Mesodermal cell (in vitro differentiated cells): ENCODE data around the gene ARL4C.

ENCODE experiments used
- H3K27ac ChIP-seq: 2 replicates; pipeline ENCODE4 v1.7.0; 2013; ENCODE audit warnings: mild to moderate bottlenecking, low read depth, low read length, moderate library complexity; ENCODE audit not compliant: severe bottlenecking
- H3K36me3 ChIP-seq: 2 replicates; pipeline ENCODE4 v1.7.1; 2013; ENCODE audit warnings: mild to moderate bottlenecking, low read length, moderate library complexity; ENCODE audit not compliant: control insufficient read depth, insufficient read depth
- H3K4me1 ChIP-seq: one replicate; pipeline ENCODE4 v1.7.1; 2013; ENCODE audit warnings: mild to moderate bottlenecking, low read length; ENCODE audit not compliant: insufficient read depth, control insufficient read depth, poor library complexity, severe bottlenecking
- H3K4me3 ChIP-seq: 2 replicates; pipeline ENCODE4 v1.7.0; 2013; ENCODE audit warnings: low read length, control low read depth, mild to moderate bottlenecking; ENCODE audit not compliant: insufficient read depth, poor library complexity, severe bottlenecking; ENCODE audit errors: extremely low read depth
- H3K9me3 ChIP-seq: 2 replicates; pipeline ENCODE4 v1.7.1; 2013; ENCODE audit warnings: mild to moderate bottlenecking, low read length, moderate library complexity; ENCODE audit not compliant: control insufficient read depth
- WGBS, 2 experiments: methylation state at CpG; one replicate each; pipeline ENCODE4 v1.1.5; 2013; ENCODE audit warnings: missing lambda C conversion rate in 2 of 2; ENCODE audit not compliant: insufficient coverage in 2 of 2; 5-methylcytosine and 5-hydroxymethylcytosine counted together

ARL4C gene

GRCh38 chr2:234469972-234470371, 26.9 kb downstream of the ARL4C start:
- Histone ChIP-seq H3K27ac (no peak overlapping the region), H3K36me3 (no peaks in the 10 kb centered on the region), H3K4me3 (no peak overlapping the region), H3K9me3 (peaks cover 4% of the 10 kb centered on the region), H3K4me1 (no peaks in the 10 kb centered on the region)
- WGBS, 2 experiments: 89 to 92% methylated on average over 2 to 4 of the region's 4 CpGs

GRCh38 chr2:234469251-234469845, 27.5 kb downstream of the ARL4C start:
- 87 to 92% methylated on average over 2 to 3 of the region's 7 CpGs for WGBS, 2 experiments
- Histone ChIP-seq H3K4me1 (no peaks in the 10 kb centered on the region), H3K4me3 (no peak overlapping the region), H3K36me3 (no peaks in the 10 kb centered on the region), H3K27ac (no peak overlapping the region), H3K9me3 (peaks cover 4% of the 10 kb centered on the region)

GRCh38 chr2:234468503-234468902, 28.4 kb downstream of the ARL4C start:
- H3K27ac ChIP-seq: no peak overlapping the region
- 91 to 97% methylated on average over 4 to 5 of the region's 5 CpGs for WGBS, 2 experiments

GRCh38 chr2:234467289-234467688, 29.6 kb downstream of the ARL4C start:
- Histone ChIP-seq H3K27ac (no peak overlapping the region), H3K36me3 (no peaks in the 10 kb centered on the region), H3K4me3 (no peak overlapping the region), H3K4me1 (no peaks in the 10 kb centered on the region), H3K9me3 (peaks cover 4% of the 10 kb centered on the region)
- WGBS, 2 experiments: 86 to 96% methylated on average over 4 of the region's 4 CpGs

More at GRCh38 chr2:234468503-234468902, 28.4 kb downstream of the ARL4C start:
- H3K9me3 ChIP-seq: peaks cover 4% of the 10 kb centered on the region
- H3K36me3 ChIP-seq: no peaks in the 10 kb centered on the region
- no peaks in the 10 kb centered on the region for H3K4me1 ChIP-seq
- no peak overlapping the region for H3K4me3 ChIP-seq

- Histone ChIP-seq H3K27ac (no peak overlapping the region), H3K4me3 (no peak overlapping the region), H3K4me1 (no peaks in the 10 kb centered on the region), H3K9me3 (peaks cover 4% of the 10 kb centered on the region), H3K36me3 (no peaks in the 10 kb centered on the region)
- 91 to 93% methylated on average over 4 to 5 of the region's 9 CpGs for WGBS, 2 experiments
Measured at GRCh38 chr2:234464291-234464645, 32.6 kb downstream of the ARL4C start.

- Histone ChIP-seq H3K4me1 (no peaks in the 10 kb centered on the region), H3K36me3 (no peaks in the 10 kb centered on the region), H3K9me3 (peaks cover 4% of the 10 kb centered on the region), H3K4me3 (no peak overlapping the region), H3K27ac (no peak overlapping the region)
- 95 to 96% methylated on average over 13 to 15 of the region's 17 CpGs for WGBS, 2 experiments
Measured at GRCh38 chr2:234463626-234464290, 33.1 kb downstream of the ARL4C start.

GRCh38 chr2:234462218-234462992, 34.5 kb downstream of the ARL4C start:
- H3K4me3 ChIP-seq: no peak overlapping the region
- no peaks in the 10 kb centered on the region for H3K4me1 ChIP-seq
- 87 to 91% methylated on average over 9 to 10 of the region's 10 CpGs for WGBS, 2 experiments
- peaks cover 2% of the 10 kb centered on the region for H3K9me3 ChIP-seq
- H3K27ac ChIP-seq: no peak overlapping the region
- no peaks in the 10 kb centered on the region for H3K36me3 ChIP-seq

GRCh38 chr2:234459401-234460009, 37.4 kb downstream of the ARL4C start:
- no peaks in the 10 kb centered on the region for H3K9me3 ChIP-seq
- no peak overlapping the region for H3K27ac ChIP-seq
- WGBS, 2 experiments: 91% methylated on average over 6 of the region's 6 CpGs; no CpG with 5 or more reads in 1 of the 2 experiments

GRCh38 chr2:234458466-234458865, 38.4 kb downstream of the ARL4C start:
- Histone ChIP-seq H3K9me3 (peaks cover 3% of the 10 kb centered on the region), H3K36me3 (no peaks in the 10 kb centered on the region), H3K4me1 (no peaks in the 10 kb centered on the region), H3K27ac (no peak overlapping the region), H3K4me3 (no peak overlapping the region)
- 87 to 100% methylated on average over 2 to 3 of the region's 4 CpGs for WGBS, 2 experiments

More at GRCh38 chr2:234459401-234460009, 37.4 kb downstream of the ARL4C start:
- no peaks in the 10 kb centered on the region for H3K4me1 ChIP-seq
- no peak overlapping the region for H3K4me3 ChIP-seq
- H3K36me3 ChIP-seq: no peaks in the 10 kb centered on the region

GRCh38 chr2:234457421-234457820, 39.5 kb downstream of the ARL4C start:
- no CpG with 5 or more reads among the region's 2 CpGs for WGBS, 2 experiments
- peaks cover under 1% of the 10 kb centered on the region for H3K4me1 ChIP-seq
- no peak overlapping the region for H3K4me3 ChIP-seq
- H3K36me3 ChIP-seq: no peaks in the 10 kb centered on the region
- no peak overlapping the region for H3K27ac ChIP-seq
- peaks cover 13% of the 10 kb centered on the region for H3K9me3 ChIP-seq
